ENCODE results near the gene ADAMTS13.

ADAMTS13 gene

DNA sequence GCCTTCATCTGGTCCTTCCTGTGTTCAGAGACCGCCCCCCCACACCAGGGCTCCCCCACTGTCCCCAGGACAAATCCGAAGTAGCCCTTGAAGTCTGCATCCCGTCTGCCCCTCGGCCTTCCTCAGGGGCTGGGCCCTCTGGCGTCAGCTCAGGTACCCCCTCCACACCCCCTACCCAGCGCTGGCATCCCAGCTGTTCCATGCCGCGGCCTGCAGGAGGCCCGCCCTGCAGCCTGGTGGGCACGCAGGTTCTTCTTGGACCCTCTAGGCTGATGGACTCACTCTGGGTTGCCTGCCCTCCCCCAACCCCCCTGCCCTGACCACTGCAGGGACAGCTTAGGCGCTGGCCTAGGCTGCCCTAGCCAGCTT lies 50.1 kb downstream of the ADAMTS13 start:
- no peak for DNase-seq (ENCODE audit: low read depth in 2 of 2)

- DNase-seq (ENCODE audit: low read depth in 2 of 2): no peak
Measured at GRCh38 chr9:133472753-133473378, 50.7 kb downstream of the ADAMTS13 start.

- no peak for DNase-seq (ENCODE audit: low read depth in 2 of 2)
Measured at GRCh38 chr9:133473743-133474142, 51.6 kb downstream of the ADAMTS13 start.

GRCh38 chr9:133474215-133474614 lies 52.0 kb downstream of the ADAMTS13 start:
- no peak for DNase-seq (ENCODE audit: low read depth in 2 of 2)

GRCh38 chr9:133474853-133475252 lies 52.7 kb downstream of the ADAMTS13 start:
- DNase-seq (ENCODE audit: low read depth in 2 of 2): no peak

DNA sequence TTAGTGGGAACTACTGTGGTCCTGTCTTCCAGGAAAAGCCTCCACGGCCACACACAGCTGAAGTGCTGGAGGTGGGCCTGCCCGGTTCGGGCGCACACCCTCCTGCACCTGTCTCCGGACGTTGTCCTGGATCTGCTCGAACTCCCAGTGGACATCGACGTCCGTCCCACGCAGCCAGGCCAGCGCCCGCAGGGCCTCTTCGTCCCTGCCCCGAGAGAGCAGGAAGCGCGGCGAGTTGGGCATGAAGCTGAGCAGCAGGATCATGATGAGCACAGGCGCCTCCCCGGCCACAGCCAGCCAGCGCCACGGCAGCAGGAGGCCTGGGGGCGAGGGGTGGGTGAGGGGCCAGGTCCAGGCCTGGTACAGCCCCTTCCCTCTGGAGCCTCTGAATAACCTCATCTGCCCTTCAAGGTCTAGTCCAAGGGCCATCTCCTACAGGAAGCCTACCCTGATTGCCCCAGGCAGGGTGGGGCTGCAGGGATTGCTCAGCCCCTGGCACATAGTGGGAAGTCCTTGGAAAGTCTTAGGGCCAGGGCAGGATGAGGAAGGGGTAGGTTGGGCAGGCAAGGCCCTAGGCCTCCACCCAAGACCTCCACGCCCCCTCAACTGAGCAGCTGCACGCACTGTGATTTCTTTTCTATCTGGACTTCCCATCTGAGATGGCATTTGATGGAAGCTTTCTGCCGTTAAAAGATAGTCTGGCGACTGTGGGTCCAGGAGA lies 53.3 kb downstream of the ADAMTS13 start:
- no peak for DNase-seq (ENCODE audit: low read depth in 2 of 2)

GRCh38 chr9:133476036-133476931 lies 54.1 kb downstream of the ADAMTS13 start:
- DNase-seq (ENCODE audit: low read depth in 2 of 2): no peak

DNA sequence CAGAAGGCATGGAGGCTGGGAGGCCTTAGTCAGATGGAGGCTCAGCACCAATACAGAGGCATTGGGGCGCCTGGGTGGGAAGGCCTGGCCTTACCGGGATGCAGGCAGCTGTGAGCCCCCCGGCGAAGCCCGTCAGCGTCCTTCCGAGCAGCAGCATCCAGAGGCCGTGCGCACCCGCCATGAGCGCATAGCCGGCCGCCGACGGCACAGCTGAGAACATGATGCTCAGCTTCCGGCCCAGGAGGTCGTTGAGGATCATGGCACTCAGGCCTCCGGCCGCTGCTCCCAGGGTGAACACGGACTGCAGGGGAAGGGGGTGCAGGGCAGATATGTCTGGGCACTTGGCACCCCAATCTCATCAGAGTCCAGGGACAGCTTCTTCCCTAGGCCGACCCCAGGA lies 54.8 kb downstream of the ADAMTS13 start:
- no peak for DNase-seq (ENCODE audit: low read depth in 2 of 2)

DNA sequence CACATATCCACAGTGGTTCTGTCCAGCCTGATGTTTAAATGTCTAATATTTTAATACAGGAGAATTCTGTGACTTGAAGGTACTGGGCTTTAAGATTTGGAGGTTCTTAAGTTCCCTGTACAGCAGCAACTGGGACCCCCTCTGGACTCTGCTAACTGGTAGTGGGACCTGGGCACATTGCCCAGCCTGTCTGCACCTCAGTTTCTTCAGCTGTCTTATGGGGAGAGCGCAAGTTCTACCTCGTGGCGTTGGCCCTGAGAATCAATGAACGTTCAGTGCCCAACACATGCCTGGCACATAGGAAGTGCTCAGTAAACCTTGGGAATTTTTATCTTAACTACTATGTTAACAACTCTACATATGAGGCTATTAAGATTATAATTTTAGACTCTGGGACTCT lies 55.3 kb downstream of the ADAMTS13 start:
- DNase-seq (ENCODE audit: low read depth in 2 of 2): no peak

GRCh38 chr9:133477992-133478850 lies 56.1 kb downstream of the ADAMTS13 start:
- no peak for DNase-seq (ENCODE audit: low read depth in 2 of 2)

DNA sequence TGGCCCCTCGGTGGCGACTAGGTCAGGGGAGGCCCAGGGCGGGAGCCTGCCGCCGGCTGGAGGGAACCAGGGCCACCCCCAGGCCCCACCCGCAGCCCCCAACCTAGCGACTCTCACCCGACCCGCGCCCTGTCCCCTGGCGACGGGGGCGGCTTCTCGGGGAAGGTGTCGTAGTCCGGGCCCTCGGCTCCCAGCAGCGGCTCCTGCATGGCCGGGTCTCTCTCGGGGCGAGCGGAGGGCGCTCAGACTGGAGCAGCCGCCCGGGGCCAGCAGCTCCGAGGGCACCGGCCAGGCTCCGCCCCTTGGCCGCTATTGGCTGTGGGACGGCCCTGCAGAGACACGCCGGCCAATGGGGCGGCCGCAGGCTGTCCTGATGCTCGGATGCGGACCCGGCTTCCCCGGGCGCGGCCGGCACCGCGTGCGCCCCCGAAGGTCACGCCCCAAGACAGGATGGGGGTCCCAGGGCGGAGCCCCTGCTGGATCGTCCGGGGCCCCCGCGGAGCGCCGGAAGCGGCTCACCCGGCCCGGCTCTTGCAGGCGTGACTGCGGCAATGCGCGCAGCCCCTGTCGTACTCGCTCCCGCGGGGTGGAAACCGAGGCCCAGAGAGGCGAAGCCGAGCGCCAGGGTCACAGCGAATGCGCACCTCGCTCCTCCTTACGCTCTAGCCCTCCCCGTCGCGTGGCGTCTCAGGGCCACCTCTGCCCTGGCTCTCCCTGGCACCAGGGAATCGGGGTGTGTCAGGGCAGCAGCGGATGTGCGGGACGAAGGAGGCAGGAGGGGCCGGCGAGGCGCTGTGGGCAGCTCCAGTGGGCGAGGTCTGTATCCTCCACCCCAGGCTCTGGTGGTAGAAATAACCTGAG lies 56.9 kb downstream of the ADAMTS13 start, which contains the start of gene SLC2A6:
Gene SLC2A6, minus strand, starts transcription at position 249 of the 861 bp plus-strand sequence. Its CDS starts 40 bp downstream, at position 209.
- DNase-seq (ENCODE audit: low read depth in 2 of 2): peak; percentile 63

- no peak for DNase-seq (ENCODE audit: low read depth in 2 of 2)
Measured at GRCh38 chr9:133483611-133484010, 61.4 kb downstream of the ADAMTS13 start.

GRCh38 chr9:133484671-133485437 lies 62.7 kb downstream of the ADAMTS13 start:
- DNase-seq (ENCODE audit: low read depth in 2 of 2): no peak

- DNase-seq (ENCODE audit: low read depth in 2 of 2): no peak
Measured at GRCh38 chr9:133485531-133486260, 63.5 kb downstream of the ADAMTS13 start.

- no peak for DNase-seq (ENCODE audit: low read depth in 2 of 2)
Measured at GRCh38 chr9:133487331-133487725, 65.2 kb downstream of the ADAMTS13 start.

- no peak for DNase-seq (ENCODE audit: low read depth in 2 of 2)
Measured at GRCh38 chr9:133488686-133489252, 66.6 kb downstream of the ADAMTS13 start.

- no peak for DNase-seq (ENCODE audit: low read depth in 2 of 2)
Measured at GRCh38 chr9:133489253-133490190, 67.4 kb downstream of the ADAMTS13 start.

All from activated CD8-positive, alpha-beta memory T cell treated with anti-CD3 and anti-CD28 coated beads for 4 hours (primary cell).